SK-N-SH treated with all-trans-retinoic acid at 6 μM for 48 hours (cell line): ENCODE measurements around the gene RNF144B.
A peak's percentile ranks its signal among the peaks of the same experiment; 100 is the strongest.

Experiments used
- ATAC-seq: fragments of 200-7000 bp; cut with Tn5 transposase; 3 replicates; pipeline ENCODE4 v1.9.1; 2020; ENCODE audit warnings: mild to moderate bottlenecking, moderate library complexity
- ARNTL ChIP-seq: fragments of 450-650 bp; formaldehyde crosslinking; IDR thresholded peaks from 2 replicates; pipeline ENCODE4 v1.5.0; 2020; ENCODE audit warnings: low read depth, mild to moderate bottlenecking, moderate library complexity, borderline replicate concordance
- BACH2 ChIP-seq: fragments of 250-450 bp; sonication (Bioruptor Pico); IDR thresholded peaks from 2 replicates; pipeline ENCODE4 v1.9.0; 2021; ENCODE audit warnings: mild to moderate bottlenecking, borderline replicate concordance
- CREB5 ChIP-seq: fragments of 250-450 bp; sonication (Bioruptor Pico); IDR thresholded peaks from 2 replicates; pipeline ENCODE4 v1.5.1; 2020; ENCODE audit warnings: low read depth, mild to moderate bottlenecking, moderate library complexity
- CSDC2 ChIP-seq: fragments of 250-450 bp; sonication (Bioruptor Pico); IDR thresholded peaks from 2 replicates; pipeline ENCODE4 v1.5.0; 2020; ENCODE audit warnings: mild to moderate bottlenecking, moderate library complexity
- CSRNP3 ChIP-seq: fragments of 250-450 bp; sonication (Bioruptor Pico); IDR thresholded peaks from 2 replicates; pipeline ENCODE4 v1.5.1; 2021; ENCODE audit warnings: mild to moderate bottlenecking, moderate library complexity
- ESRRG ChIP-seq: fragments of 250-450 bp; sonication (Bioruptor Pico); IDR thresholded peaks from 2 replicates; pipeline ENCODE4 v1.6.1; 2021; ENCODE audit warnings: mild to moderate bottlenecking
- GLIS3 ChIP-seq: fragments of 250-450 bp; sonication (Bioruptor Pico); IDR thresholded peaks from 2 replicates; pipeline ENCODE4 v1.5.0; 2020; ENCODE audit warnings: mild to moderate bottlenecking, moderate library complexity
- ISL1 ChIP-seq: fragments of 250-450 bp; sonication (Bioruptor Pico); IDR thresholded peaks from 2 replicates; pipeline ENCODE4 v2.1.2; 2022; ENCODE audit warnings: mild to moderate bottlenecking, moderate library complexity
- OSR1 ChIP-seq: fragments of 250-450 bp; sonication (Bioruptor Pico); IDR thresholded peaks from 2 replicates; pipeline ENCODE4 v1.8.0; 2022; ENCODE audit warnings: moderate library complexity, mild to moderate bottlenecking, inconsistent platforms
- PATZ1 ChIP-seq: fragments of 250-450 bp; sonication (Bioruptor Pico); IDR thresholded peaks from 2 replicates; pipeline ENCODE4 v1.8.0; 2020; ENCODE audit warnings: mild to moderate bottlenecking, moderate library complexity, borderline replicate concordance
- POU6F1 ChIP-seq: fragments of 250-450 bp; sonication (Bioruptor Pico); IDR thresholded peaks from 2 replicates; pipeline ENCODE4 v1.8.0; 2021; ENCODE audit warnings: low read depth, mild to moderate bottlenecking, moderate library complexity, borderline replicate concordance
- RARB ChIP-seq: fragments of 250-450 bp; sonication (Bioruptor Pico); IDR thresholded peaks from 2 replicates; pipeline ENCODE4 v1.8.0; 2021; ENCODE audit warnings: mild to moderate bottlenecking, moderate library complexity
- SNAI2 ChIP-seq: fragments of 250-450 bp; sonication (Bioruptor Pico); IDR thresholded peaks from 2 replicates; pipeline ENCODE4 v1.5.0; 2020; ENCODE audit warnings: mild to moderate bottlenecking, moderate library complexity
- TCF4 ChIP-seq: fragments of 250-450 bp; sonication (Bioruptor Pico); IDR thresholded peaks from 2 replicates; pipeline ENCODE4 v1.8.0; 2021; ENCODE audit warnings: mild to moderate bottlenecking, moderate library complexity, borderline replicate concordance
- TOX ChIP-seq: fragments of 250-450 bp; sonication (Bioruptor Pico); IDR thresholded peaks from 2 replicates; pipeline ENCODE4 v1.8.0; 2021; ENCODE audit warnings: mild to moderate bottlenecking, moderate library complexity, borderline replicate concordance
- TSHZ2 ChIP-seq: fragments of 250-450 bp; sonication (Bioruptor Pico); IDR thresholded peaks from 2 replicates; pipeline ENCODE4 v1.5.0; 2020; ENCODE audit warnings: mild to moderate bottlenecking, moderate library complexity
- ZC3H10 ChIP-seq: fragments of 250-450 bp; sonication (Bioruptor Pico); IDR thresholded peaks from 2 replicates; pipeline ENCODE4 v1.5.1; 2021; ENCODE audit warnings: mild to moderate bottlenecking, moderate library complexity
- ZFP3 ChIP-seq: fragments of 250-450 bp; sonication (Bioruptor Pico); IDR thresholded peaks from 2 replicates; pipeline ENCODE4 v1.5.0; 2020; ENCODE audit warnings: mild to moderate bottlenecking, moderate library complexity
- ZFP30 ChIP-seq: fragments of 450-650 bp; formaldehyde crosslinking; IDR thresholded peaks from 2 replicates; pipeline ENCODE4 v1.5.0; 2022; ENCODE audit warnings: mild to moderate bottlenecking, moderate library complexity
- ZNF565 ChIP-seq: fragments of 450-650 bp; formaldehyde crosslinking; conservative IDR thresholded peaks from 2 replicates; pipeline ENCODE4 v1.5.0; 2020; ENCODE audit warnings: low read depth, mild to moderate bottlenecking, moderate library complexity
- ZNF70 ChIP-seq: fragments of 450-650 bp; formaldehyde crosslinking; IDR thresholded peaks from 2 replicates; pipeline ENCODE4 v1.5.0; 2020; ENCODE audit warnings: mild to moderate bottlenecking, moderate library complexity
- ZNF8 ChIP-seq: fragments of 450-650 bp; formaldehyde crosslinking; IDR thresholded peaks from 2 replicates; pipeline ENCODE4 v1.5.0; 2020; ENCODE audit warnings: mild to moderate bottlenecking, moderate library complexity

The RNF144B gene

GRCh38 chr6:18340781-18341551 is 46.2 kb upstream of the RNF144B start (continued):
- TF ChIP-seq POU6F1 (CRISPR knock-in tag): no peak
- TF ChIP-seq GLIS3 (CRISPR knock-in tag): no peak
- no peak for TF ChIP-seq RARB
- TF ChIP-seq SNAI2: no peak

GRCh38 chr6:18342223-18342622 is 44.9 kb upstream of the RNF144B start:
- no peak for TF ChIP-seq ZNF565 (CRISPR knock-in tag)
- TF ChIP-seq ESRRG (CRISPR knock-in tag): no peak
- TF ChIP-seq ISL1 (CRISPR knock-in tag): no peak
- no peak for TF ChIP-seq OSR1 (CRISPR knock-in tag)
- TF ChIP-seq ZNF70: no peak
- TF ChIP-seq TSHZ2 (CRISPR knock-in tag): no peak
- no peak for TF ChIP-seq ZFP30 (CRISPR knock-in tag)
- no peak for TF ChIP-seq GLIS3 (CRISPR knock-in tag)
- no peak for TF ChIP-seq ZNF8 (CRISPR knock-in tag)
- TF ChIP-seq SNAI2: no peak
- TF ChIP-seq CSDC2: no peak
- TF ChIP-seq RARB: no peak
- no peak for TF ChIP-seq CSRNP3
- no peak for TF ChIP-seq TCF4 (CRISPR knock-in tag)
- TF ChIP-seq CREB5: no peak
- no peak for ATAC-seq

- peak; percentile 81 for ATAC-seq
- TF ChIP-seq GLIS3 (CRISPR knock-in tag) (no peak), ZNF565 (CRISPR knock-in tag) (no peak), ZFP3 (CRISPR knock-in tag) (no peak), CSRNP3 (no peak), ZC3H10 (CRISPR knock-in tag) (no peak), BACH2 (no peak)
Observed at GRCh38 chr6:18343741-18344140, 43.4 kb upstream of the RNF144B start.

- ATAC-seq: peak; percentile 34; the same call in 2 of the 3 replicates
- TF ChIP-seq ZNF8 (CRISPR knock-in tag): no peak
- no peak for TF ChIP-seq ZFP3 (CRISPR knock-in tag)
- no peak for TF ChIP-seq PATZ1 (CRISPR knock-in tag)
- TF ChIP-seq ISL1 (CRISPR knock-in tag): no peak
- no peak for TF ChIP-seq TOX (CRISPR knock-in tag)
- no peak for TF ChIP-seq ZNF70
- no peak for TF ChIP-seq GLIS3 (CRISPR knock-in tag)
- TF ChIP-seq ARNTL (CRISPR knock-in tag): no peak
- TF ChIP-seq TCF4 (CRISPR knock-in tag): no peak
- TF ChIP-seq SNAI2: no peak
- TF ChIP-seq POU6F1 (CRISPR knock-in tag): no peak
- no peak for TF ChIP-seq CSDC2
Observed at GRCh38 chr6:18347021-18347577, 40.1 kb upstream of the RNF144B start.
